Measurements from ENCODE around the gene KIR2DL4. TPM values are rescaled to one million over a fixed set of nuclear protein-coding genes. Genes with fewer than 3 reads are reported as not detected.
"Not testable (repeated sequence)": the region's sequence is repeated elsewhere in the genome, so short reads cannot be mapped to it uniquely, and the experiment has no call there.

The KIR2DL4 gene
- total RNA-seq, 1 donor from 2014 or later = not detected

DNA sequence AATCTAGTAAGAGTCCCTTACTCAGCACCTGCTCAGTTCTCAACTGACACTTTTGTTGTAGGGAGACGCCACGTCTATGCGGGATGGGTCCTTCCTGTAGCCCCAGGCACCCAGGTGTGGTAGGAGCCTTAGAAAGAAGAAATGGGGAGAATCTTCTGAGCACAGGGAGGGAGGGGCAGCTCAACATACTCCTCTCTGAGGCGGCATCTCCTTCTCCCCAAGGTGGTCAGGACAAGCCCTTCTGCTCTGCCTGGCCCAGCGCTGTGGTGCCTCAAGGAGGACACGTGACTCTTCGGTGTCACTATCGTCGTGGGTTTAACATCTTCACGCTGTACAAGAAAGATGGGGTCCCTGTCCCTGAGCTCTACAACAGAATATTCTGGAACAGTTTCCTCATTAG, 1.2 kb downstream of the KIR2DL4 start:
- DNase-seq (ENCODE audit: low read depth in 2 of 2) = no peak

DNA sequence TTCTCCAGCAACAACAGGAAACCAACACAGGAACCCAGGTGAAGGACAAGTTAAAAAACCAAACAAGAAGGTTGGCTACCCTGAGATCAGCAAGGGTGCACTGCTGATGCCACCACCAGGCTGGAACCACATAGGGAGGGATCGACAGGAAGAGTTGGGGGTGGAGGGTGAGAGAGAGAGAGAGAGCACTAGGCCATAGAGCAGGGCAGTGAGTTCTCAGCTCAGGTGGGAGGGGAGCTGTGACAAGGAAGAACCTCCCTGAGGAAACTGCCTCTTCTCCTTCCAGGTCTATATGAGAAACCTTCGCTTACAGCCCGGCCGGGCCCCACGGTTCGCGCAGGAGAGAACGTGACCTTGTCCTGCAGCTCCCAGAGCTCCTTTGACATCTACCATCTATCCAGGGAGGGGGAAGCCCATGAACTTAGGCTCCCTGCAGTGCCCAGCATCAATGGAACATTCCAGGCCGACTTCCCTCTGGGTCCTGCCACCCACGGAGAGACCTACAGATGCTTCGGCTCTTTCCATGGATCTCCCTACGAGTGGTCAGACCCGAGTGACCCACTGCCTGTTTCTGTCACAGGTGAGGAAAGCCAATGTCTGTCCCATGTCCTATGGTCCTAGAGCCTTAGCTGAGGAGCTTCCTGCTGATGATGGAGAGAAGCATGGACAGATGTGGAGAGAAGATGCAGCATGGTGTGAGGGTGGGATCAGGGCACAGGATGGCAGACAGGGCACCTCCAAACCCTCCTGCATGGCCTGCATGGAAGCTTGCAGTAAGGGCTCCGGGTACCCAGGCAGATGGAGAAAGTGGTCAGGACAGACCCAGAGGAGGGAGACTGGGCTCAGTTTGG, 2.5 kb downstream of the KIR2DL4 start:
- no peak for DNase-seq (ENCODE audit: low read depth in 2 of 2)

DNA sequence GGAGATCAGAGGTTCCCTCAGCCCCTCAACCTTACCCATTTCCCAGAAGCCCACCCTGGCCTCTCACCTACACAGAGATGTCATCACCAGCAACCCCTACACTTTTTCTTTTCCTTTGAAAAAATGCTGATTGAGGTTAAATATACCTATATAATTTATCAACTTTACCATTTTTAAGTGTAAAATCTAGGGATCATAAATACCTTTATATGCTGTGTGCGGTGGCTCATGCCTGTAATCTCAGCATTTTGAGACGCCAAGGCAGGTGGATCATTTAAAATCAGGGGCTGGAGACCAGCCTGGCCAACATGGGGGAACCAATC, 3.1 kb downstream of the KIR2DL4 start:
- no peak for DNase-seq (ENCODE audit: low read depth in 2 of 2)

DNA sequence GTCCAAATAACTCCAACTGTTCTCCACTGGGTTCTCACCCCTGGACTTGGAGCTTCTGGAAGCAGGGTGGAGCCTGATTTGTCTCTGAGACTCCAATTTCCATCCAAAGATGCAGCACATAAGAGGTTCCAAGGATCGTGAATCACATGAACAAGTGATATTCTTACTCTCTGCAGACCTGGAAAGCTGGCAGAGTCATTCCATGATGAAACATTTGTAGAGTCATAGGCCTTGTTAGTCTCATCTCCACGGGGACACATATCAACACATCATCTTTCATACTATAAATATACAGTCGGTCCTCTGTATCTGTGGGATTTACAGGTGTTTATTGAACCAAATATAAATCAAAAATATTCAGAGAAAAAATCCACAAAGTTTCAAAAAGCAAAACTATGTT, 11.2 kb downstream of the KIR2DL4 start:
- DNase-seq (ENCODE audit: low read depth in 2 of 2) = not testable (repeated sequence)

DNA sequence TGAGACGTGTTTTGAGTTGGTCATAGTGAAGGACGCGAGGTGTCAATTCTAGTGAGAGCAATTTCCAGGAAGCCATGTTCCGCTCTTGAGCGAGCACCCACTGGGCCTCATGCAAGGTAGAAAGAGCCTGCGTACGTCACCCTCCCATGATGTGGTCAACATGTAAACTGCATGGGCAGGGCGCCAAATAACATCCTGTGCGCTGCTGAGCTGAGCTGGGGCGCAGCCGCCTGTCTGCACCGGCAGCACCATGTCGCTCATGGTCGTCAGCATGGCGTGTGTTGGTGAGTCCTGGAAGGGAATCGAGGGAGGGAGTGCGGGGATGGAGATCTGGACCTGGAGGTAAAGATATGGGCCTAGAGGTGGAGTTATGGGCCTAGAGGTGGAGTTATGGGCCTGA, 12.8 kb downstream of the KIR2DL4 start, which contains the start of gene KIR3DL1:
TSS of gene KIR3DL1 (plus strand) at position 218 of the 400 bp plus-strand sequence.
- not testable (repeated sequence) for DNase-seq (ENCODE audit: low read depth in 2 of 2)

DNA sequence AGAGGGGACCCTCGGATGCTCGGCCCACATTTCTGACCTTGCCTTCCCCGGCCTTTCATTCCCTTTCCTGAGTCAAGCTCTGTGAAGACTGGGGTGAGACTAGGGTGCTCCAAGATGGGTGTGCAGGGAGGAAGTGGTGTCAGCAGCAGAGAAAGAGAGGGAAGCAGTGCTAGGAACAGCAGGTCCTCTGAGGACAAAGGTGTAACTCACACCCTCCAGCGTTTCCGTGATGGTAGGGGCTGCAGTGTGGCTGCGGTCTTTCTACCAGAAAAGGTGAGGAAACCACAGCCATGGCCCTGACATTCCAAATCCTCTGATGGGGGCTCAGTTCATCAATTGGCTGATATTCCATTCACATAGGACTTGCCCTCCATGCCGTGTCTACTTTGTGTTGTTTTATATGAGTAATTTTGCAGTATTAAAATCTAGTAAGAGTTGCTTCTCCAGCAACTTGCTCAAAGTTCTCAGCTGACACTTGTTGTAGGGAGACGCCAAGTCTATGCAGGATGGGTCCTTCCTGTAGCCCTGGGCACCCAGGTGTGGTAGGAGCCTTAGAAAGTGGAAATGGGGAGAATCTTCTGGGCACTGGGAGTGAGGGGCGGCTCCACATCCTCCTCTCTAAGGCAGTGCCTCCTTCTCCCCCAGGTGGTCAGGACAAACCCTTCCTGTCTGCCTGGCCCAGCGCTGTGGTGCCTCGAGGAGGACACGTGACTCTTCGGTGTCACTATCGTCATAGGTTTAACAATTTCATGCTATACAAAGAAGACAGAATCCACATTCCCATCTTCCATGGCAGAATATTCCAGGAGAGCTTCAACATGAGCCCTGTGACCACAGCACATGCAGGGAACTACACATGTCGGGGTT, 14.5 kb downstream of the KIR2DL4 start:
- no peak for DNase-seq (ENCODE audit: low read depth in 2 of 2)

DNA sequence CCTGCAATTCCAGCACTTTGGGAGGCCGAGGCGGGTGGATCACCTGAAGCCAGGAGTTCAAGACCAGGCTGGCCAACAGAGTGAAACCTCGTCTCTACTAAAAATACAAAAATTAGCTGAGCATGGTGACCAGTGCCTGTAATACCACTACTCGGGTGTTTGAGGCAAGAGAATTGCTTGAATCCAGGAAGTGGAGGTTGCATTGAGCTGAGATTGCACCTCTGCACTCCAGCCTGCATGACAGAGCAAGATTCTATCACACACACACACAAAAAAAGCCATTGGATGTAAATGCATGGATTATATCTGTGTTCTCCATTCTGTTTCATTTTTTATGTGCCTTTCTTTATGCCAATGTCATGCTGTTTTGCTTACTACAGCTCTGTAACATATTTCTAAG, 21.0 kb downstream of the KIR2DL4 start:
- not testable (repeated sequence) for DNase-seq (ENCODE audit: low read depth in 2 of 2)

DNA sequence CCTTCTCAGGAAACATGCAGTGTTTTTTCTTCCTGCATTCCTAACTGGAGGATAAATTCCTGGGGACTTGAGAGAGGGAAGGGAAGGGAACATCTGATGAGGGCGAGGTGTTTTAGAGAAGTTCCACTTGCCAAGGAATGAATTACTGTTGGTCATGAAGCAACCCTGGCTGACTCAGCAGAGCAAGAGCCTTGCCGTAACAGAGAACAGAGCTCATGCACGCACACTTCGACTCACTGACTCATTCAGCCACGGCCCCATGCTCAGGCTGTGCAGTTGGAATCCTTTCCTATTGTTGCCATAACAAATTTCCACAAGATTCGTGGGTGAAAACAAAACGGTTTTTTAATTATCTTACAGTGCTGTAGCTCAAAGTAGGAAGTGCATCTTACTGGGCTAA, 21.9 kb downstream of the KIR2DL4 start:
- not testable (repeated sequence) for DNase-seq (ENCODE audit: low read depth in 2 of 2)

DNA sequence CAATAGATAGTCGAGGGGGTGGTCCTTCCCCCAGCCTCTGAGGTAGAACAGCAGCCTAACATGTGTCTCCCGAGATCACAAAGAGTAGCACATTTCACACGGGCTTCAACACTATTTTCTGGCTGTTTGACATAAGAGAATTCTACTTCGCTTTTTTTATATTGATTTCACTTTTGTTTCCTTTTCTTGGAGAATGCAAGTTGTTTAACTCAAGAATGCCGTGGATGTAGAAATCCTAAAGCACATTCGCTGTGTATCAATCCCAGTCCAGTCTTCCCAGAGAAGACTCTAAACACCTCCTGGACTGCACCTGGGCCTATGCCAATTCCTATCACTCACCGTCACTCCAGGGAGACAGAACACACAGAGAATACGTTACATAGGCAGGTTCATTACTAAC, 24.7 kb downstream of the KIR2DL4 start:
- DNase-seq (ENCODE audit: low read depth in 2 of 2) = not testable (repeated sequence)

DNA sequence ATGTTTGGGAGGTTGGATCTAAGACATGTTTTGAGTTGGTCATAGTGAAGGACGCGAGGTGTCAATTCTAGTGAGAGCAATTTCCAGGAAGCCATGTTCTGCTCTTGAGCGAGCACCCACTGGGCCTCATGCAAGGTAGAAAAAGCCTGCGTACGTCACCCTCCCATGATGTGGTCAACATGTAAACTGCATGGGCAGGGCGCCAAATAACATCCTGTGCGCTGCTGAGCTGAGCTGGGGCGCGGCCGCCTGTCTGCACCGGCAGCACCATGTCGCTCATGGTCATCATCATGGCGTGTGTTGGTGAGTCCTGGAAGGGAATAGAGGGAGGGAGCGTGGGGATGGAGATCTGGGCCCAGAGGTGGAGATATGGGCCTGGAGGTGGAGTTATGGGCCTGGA, 29.1 kb downstream of the KIR2DL4 start, which contains the start of gene KIR2DS4:
TSS of gene KIR2DS4 (plus strand) at position 181 of the 400 bp plus-strand sequence.
- not testable (repeated sequence) for DNase-seq (ENCODE audit: low read depth in 2 of 2)

DNA sequence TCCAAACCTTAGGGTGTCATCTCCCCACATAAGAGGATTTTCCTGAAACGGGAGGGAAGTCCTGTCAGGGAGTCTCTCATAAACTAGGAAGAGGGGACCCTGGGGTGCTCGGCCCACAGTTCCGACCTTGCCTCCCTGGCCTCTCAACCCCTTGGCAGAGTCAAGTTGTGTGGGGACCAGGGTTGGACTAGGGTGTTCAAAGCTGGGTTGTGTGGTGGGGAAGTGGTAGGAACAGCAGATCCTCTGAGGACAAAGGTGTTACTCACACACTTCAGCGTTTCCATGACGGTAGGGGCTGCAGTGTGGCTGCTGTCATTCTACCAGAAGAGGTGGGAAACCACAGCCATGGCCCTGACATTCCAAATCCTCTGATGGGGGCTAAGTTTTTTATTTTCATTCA, 31.7 kb downstream of the KIR2DL4 start:
- not testable (repeated sequence) for DNase-seq (ENCODE audit: low read depth in 2 of 2)

DNA sequence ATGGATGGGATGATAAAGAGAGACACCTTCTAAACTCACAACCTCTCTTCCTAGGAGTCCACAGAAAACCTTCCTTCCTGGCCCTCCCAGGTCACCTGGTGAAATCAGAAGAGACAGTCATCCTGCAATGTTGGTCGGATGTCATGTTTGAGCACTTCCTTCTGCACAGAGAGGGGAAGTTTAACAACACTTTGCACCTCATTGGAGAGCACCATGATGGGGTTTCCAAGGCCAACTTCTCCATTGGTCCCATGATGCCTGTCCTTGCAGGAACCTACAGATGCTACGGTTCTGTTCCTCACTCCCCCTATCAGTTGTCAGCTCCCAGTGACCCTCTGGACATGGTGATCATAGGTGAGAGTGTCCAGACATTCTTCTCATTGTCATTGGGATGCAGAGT, 34.1 kb downstream of the KIR2DL4 start:
- DNase-seq (ENCODE audit: low read depth in 2 of 2) = not testable (repeated sequence)

DNA sequence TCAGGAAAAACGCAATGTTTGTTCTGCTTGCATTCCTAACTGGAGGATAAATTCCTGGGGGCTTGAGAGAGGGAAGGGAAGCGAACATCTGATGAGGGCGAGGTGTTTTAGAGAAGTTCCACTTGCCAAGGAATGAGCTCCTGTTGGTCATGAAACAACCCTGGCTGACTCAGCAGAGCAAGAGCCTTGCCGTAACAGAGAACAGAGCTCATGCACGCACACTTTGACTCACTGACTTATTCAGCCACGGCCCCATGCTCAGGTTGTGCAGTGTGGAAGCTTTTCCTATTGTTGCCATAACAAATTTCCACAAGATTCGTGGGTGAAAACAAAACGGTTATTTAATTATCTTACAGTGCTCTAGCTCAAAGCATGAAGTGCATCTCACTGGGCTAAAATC, 39.8 kb downstream of the KIR2DL4 start:
- not testable (repeated sequence) for DNase-seq (ENCODE audit: low read depth in 2 of 2)

DNA sequence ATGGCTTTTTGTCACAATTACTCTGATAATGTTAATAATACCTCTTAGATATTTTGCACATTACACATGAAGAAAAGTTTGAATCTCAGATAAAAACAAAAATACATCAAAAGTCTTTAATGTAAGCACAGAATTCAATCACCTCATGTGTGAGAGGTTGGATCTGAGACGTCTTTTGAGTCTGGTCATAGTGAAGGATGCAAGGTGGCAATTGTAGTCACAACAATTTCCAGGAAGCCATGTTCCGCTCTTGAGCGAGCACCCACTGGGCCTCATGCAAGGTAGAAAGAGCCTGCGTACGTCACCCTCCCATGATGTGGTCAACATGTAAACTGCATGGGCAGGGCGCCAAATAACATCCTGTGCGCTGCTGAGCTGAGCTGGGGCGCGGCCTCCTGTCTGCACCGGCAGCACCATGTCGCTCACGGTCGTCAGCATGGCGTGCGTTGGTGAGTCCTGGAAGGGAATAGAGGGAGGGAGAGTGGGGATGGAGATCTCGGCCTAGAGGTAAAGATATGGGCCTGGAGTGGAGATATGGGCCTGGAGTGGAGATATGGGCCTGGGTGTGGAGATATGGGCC, 46.7 kb downstream of the KIR2DL4 start, which contains the start of gene KIR3DL2:
TSS of gene KIR3DL2 (plus strand) at position 383 of the 580 bp plus-strand sequence. CDS start at position 416, 33 bp downstream.
- not testable (repeated sequence) for DNase-seq (ENCODE audit: low read depth in 2 of 2)

DNA sequence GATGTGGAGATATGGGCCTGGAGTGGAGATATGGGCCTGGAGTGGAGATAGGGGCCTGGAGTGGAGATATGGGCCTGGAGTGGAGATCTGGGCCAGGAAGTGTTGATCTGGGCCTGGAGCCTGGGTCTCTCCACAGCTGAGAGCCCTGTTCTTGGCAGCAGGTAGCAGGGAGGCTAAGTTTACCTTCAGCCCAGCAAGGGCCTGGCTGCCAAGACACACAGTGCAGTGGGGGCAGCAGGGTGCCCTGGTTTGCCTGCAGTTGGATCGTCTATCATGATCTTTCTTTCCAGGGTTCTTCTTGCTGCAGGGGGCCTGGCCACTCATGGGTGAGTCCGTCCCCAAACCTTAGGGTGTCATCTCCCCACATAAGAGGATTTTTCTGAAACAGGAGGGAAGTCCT, 47.5 kb downstream of the KIR2DL4 start:
- no peak for DNase-seq (ENCODE audit: low read depth in 2 of 2)

DNA sequence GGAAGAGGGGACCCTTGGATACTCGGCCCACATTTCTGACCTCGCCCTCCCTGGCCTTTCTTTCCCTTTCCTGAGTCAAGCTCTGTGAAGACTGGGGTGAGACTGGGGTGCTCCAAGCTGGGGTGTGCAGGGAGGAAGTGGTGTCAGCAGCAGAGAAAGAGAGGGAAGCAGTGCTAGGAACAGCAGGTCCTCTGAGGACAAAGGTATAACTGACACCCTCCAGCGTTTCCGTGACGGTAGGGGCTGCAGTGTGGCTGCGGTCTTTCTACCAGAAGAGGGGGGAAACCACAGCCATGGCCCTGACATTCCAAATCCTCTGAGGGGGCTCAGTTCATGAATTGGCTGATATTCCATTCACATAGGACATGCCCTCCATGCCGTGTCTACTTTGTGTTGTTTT, 47.9 kb downstream of the KIR2DL4 start:
- DNase-seq (ENCODE audit: low read depth in 2 of 2) = no peak

DNA sequence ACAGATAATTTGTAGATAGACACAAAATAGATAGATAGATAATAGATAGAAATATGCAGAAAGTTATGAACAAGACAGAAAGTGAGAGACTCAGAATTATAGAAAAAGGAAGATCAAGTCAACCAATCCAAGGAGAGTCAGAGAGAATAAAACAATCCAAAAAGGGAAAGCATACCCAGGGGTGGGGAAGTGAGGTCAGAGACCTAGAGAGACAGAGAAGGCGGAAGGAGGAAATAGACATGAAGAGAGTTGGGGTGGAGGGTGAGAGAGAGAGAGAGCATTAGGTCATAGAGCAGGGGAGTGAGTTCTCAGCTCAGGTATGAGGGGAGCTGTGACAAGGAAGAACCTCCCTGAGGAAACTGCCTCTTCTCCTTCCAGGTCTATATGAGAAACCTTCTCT, 51.8 kb downstream of the KIR2DL4 start:
- not testable (repeated sequence) for DNase-seq (ENCODE audit: low read depth in 2 of 2)

DNA sequence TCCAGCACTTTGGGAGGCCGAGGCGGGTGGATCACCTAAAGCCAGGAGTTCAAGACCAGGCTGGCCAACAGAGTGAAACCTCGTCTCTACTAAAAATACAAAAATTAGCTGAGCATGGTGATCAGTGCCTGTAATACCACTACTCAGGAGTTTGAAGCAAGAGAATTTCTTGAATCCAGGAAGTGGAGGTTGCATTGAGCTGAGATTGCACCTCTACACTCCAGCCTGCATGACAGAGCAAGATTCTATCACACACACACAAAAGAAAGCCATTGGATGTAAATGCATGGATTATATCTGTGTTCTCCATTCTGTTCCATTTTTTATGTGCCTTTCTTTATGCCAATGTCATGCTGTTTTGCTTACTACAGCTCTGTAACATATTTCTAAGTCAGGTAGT, 55.1 kb downstream of the KIR2DL4 start:
- not testable (repeated sequence) for DNase-seq (ENCODE audit: low read depth in 2 of 2)

DNA sequence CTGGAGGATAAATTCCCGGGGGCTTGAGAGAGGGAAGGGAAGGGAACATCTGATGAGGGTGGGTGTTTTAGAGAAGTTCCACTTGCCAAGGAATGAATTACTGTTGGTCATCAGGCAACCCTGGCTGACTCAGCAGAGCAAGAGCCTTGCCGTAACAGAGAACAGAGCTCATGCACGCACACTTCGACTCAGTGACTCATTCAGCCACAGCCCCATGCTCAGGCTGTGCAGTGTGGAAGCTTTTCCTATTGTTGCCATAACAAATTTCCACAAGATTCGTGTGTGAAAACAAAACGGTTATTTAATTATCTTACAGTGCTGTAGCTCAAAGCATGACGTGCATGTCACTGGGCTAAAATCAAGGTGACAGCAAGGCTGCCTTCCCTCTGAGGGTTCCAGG, 56.0 kb downstream of the KIR2DL4 start:
- not testable (repeated sequence) for DNase-seq (ENCODE audit: low read depth in 2 of 2)

DNA sequence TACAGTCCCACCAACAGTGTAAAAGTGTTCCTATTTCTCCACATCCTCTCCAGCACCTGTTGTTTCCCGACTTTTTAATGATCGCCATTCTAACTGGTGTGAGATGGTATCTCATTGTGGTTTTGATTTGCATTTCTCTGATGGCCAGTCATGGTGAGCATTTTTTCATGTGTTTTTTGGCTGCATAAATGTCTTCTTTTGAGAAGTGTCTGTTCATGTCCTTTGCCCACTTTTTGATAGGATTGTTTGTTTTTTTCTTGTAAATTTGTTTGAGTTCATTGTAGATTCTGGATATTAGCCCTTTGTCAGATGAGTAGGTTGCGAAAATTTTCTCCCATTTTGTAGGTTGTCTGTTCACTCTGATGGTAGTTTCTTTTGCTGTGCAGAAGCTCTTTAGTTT, 60.0 kb downstream of the KIR2DL4 start:
- DNase-seq (ENCODE audit: low read depth in 2 of 2) = not testable (repeated sequence)

All from dermis microvascular lymphatic vessel endothelial cell (primary cell).